Prostate gland (tissue), 2 donors: Measurements from ENCODE around the gene MPL. TPM values are rescaled to one million over a fixed set of nuclear protein-coding genes. Genes with fewer than 3 reads are reported as not detected.

Source experiments
- DNase-seq: peaks from one replicate; pipeline ENCODE4 v3.0.0-alpha.2; 2019; ENCODE audit warnings: low spot score
- H3K27ac ChIP-seq, 2 donors: fragments of 200-600 bp; sonication (generic); 2 replicates each; pipeline ENCODE4 v1.5.1; 2017 to 2019
- H3K27me3 ChIP-seq: fragments of 200-600 bp; sonication (generic); replicated peaks from 2 replicates; pipeline ENCODE4 v1.5.1; 2019; ENCODE audit not compliant: insufficient read depth
- H3K36me3 ChIP-seq, 2 donors: fragments of 200-600 bp; sonication (generic); 1 replicate in 1 of 2; 2 replicates in 1 of 2; pipeline versions ENCODE4 v1.5.1 to v1.8.1; 2017 to 2019
- H3K4me1 ChIP-seq: fragments of 200-600 bp; sonication (generic); replicated peaks from 2 replicates; pipeline ENCODE4 v1.5.1; 2019
- H3K4me3 ChIP-seq, 2 donors: fragments of 200-600 bp; sonication (generic); 2 replicates each; pipeline ENCODE4 v1.5.1; 2017 to 2019
- H3K9me3 ChIP-seq: fragments of 200-600 bp; sonication (generic); 2 replicates; pipeline ENCODE4 v1.5.1; 2017
- CTCF ChIP-seq, 4 experiments: fragments of 200-600 bp in 2 of 4; fragments of 450-650 bp in 2 of 4; sonication (generic) in 2 of 4; IDR thresholded peaks; 1 replicate in 3 of 4; 2 replicates in 1 of 4; pipeline ENCODE4 v1.5.1; 2016 to 2019; ENCODE audit warnings: antibody characterized with exemption in 4 of 4, mild to moderate bottlenecking in 2 of 4, moderate library complexity in 2 of 4
- POLR2A ChIP-seq: fragments of 450-650 bp; IDR thresholded peaks from one replicate; pipeline ENCODE4 v1.6.1; 2016; ENCODE audit warnings: antibody characterized with exemption, mild to moderate bottlenecking
- POLR2AphosphoS5 ChIP-seq: sonication (generic); formaldehyde crosslinking; IDR thresholded peaks from one replicate; pipeline ENCODE4 v1.6.1; 2017; ENCODE audit warnings: antibody characterized with exemption
- WGBS: methylation state at CpG from one replicate; pipeline ENCODE4 v1.1.5; 2018; 5-methylcytosine and 5-hydroxymethylcytosine counted together
- intact Hi-C: fragments of 100-400 bp; cut with DNase I; formaldehyde crosslinking; loops from one replicate; pipeline ENCODE4 v1.14.2; 2022
- total RNA-seq, 2 donors: library from RNA; depleted of rRNA; stranded (reverse); fragments of >200 nt; gene quantifications; one replicate each; pipeline ENCODE4 v1.1.0, GENCODE V29; 2016

Gene MPL
- total RNA-seq, 2 donors from 2014 or later = not detected

GRCh38 chr1:43309405-43310025 is 28.1 kb upstream of the MPL start:
- no peak for TF ChIP-seq POLR2AphosphoS5
- no peak for TF ChIP-seq POLR2A
- H3K27ac ChIP-seq = no peak overlapping the region
- H3K4me3 ChIP-seq = no peak overlapping the region
- intact Hi-C loops = no loop called here
- H3K36me3 ChIP-seq = no peaks in the 10 kb centered on the region
- H3K9me3 ChIP-seq = no peaks in the 10 kb centered on the region
- WGBS = 93% methylated on average over 13 of the region's 13 CpGs
- no peaks in the 10 kb centered on the region for H3K27me3 ChIP-seq
- no peaks in the 10 kb centered on the region for H3K4me1 ChIP-seq
- no peak for DNase-seq

GRCh38 chr1:43311521-43311920 is 26.1 kb upstream of the MPL start:
- no peak for DNase-seq
- intact Hi-C loops = no loop called here
- Histone ChIP-seq H3K27ac (no peak overlapping the region), H3K36me3 (no peaks in the 10 kb centered on the region), H3K4me1 (no peaks in the 10 kb centered on the region), H3K27me3 (no peaks in the 10 kb centered on the region), H3K9me3 (no peaks in the 10 kb centered on the region), H3K4me3 (no peak overlapping the region)
- 93% methylated on average over 9 of the region's 9 CpGs for WGBS
- TF ChIP-seq POLR2AphosphoS5 = no peak
- no peak for TF ChIP-seq CTCF (IDR thresholded peaks at IDR 0.05)
- TF ChIP-seq POLR2A = no peak

DNA sequence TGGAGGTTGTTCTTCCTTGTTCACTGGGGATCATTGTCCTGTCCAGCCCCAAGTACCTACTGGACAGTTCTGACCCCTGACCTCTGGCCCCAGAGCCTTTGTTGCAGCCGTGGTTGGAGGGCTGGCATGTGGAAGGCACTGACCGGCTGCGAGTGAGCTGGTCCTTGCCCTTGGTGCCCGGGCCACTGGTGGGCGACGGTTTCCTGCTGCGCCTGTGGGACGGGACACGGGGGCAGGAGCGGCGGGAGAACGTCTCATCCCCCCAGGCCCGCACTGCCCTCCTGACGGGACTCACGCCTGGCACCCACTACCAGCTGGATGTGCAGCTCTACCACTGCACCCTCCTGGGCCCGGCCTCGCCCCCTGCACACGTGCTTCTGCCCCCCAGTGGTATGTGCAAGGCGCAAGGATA is 25.4 kb upstream of the MPL start:
- 88% methylated on average over 10 of the region's 19 CpGs for WGBS
- Histone ChIP-seq H3K36me3 (no peaks in the 10 kb centered on the region), H3K4me1 (no peaks in the 10 kb centered on the region), H3K9me3 (no peaks in the 10 kb centered on the region), H3K27me3 (no peaks in the 10 kb centered on the region), H3K27ac (no peak overlapping the region), H3K4me3 (no peak overlapping the region)
- TF ChIP-seq CTCF (IDR thresholded peaks at IDR 0.05) (no peak), POLR2AphosphoS5 (no peak), POLR2A (no peak)
- intact Hi-C loops = no loop called here
- DNase-seq = no peak

DNA sequence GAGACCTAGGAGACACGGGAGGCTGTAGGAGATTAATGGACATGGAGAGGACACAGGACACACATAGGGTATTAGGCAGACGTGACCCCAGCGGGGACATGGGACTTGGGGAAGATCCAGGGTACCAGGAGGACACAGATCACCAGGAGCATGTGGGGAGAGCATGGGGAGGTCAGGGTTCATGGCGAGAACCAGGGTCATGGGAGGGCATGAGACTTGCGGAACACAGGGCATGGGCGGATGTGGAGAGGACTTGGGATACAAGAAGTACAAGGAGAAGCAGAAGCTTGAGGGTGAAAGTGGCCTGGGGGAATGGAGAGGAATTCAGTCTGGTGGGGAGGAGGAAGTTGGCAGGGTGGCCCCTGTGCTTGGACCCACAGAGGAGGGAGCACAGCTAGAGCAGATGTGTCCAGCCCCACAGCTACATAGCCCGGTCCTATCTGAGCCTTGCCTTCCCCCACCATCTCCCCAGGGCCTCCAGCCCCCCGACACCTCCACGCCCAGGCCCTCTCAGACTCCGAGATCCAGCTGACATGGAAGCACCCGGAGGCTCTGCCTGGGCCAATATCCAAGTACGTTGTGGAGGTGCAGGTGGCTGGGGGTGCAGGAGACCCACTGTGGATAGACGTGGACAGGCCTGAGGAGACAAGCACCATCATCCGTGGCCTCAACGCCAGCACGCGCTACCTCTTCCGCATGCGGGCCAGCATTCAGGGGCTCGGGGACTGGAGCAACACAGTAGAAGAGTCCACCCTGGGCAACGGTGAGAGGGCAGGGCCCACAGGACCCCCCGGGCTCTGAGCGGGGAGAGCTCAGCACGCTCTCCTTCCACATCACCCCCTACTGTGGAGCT is 24.7 kb upstream of the MPL start:
- DNase-seq = no peak
- H3K36me3 ChIP-seq = no peaks in the 10 kb centered on the region
- no peaks in the 10 kb centered on the region for H3K4me1 ChIP-seq
- TF ChIP-seq CTCF (IDR thresholded peaks at IDR 0.05) = no peak
- no peak for TF ChIP-seq POLR2A
- TF ChIP-seq POLR2AphosphoS5 = no peak
- no peak overlapping the region for H3K27ac ChIP-seq
- intact Hi-C loops = no loop called here
- H3K4me3 ChIP-seq = no peak overlapping the region
- H3K9me3 ChIP-seq = no peaks in the 10 kb centered on the region
- WGBS = 90% methylated on average over 24 of the region's 24 CpGs
- no peaks in the 10 kb centered on the region for H3K27me3 ChIP-seq

DNA sequence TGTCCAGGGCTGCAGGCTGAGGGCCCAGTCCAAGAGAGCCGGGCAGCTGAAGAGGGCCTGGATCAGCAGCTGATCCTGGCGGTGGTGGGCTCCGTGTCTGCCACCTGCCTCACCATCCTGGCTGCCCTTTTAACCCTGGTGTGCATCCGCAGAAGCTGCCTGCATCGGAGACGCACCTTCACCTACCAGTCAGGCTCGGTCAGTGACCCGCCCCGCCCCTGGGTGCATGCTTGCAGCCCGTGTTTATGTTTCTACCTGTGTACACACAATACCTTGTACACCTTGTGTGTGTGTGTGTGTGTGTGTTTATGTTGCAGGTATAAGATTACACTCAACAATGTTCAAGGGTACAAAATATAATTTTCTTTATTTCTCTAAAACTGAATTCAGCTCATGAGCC is 23.8 kb upstream of the MPL start:
- H3K27ac ChIP-seq = no peak overlapping the region
- no peak for DNase-seq
- no peaks in the 10 kb centered on the region for H3K9me3 ChIP-seq
- intact Hi-C loops = no loop called here
- H3K4me1 ChIP-seq = no peaks in the 10 kb centered on the region
- TF ChIP-seq CTCF (IDR thresholded peaks at IDR 0.05) (no peak), POLR2AphosphoS5 (no peak), POLR2A (no peak)
- 78% methylated on average over 9 of the region's 10 CpGs for WGBS
- no peaks in the 10 kb centered on the region for H3K27me3 ChIP-seq
- H3K4me3 ChIP-seq = no peak overlapping the region
- no peaks in the 10 kb centered on the region for H3K36me3 ChIP-seq
